Fibroblast of skin of back (primary cell): ENCODE measurements around the gene GPS2.
A peak's percentile ranks its signal among the peaks of the same experiment; 100 is the strongest.

Experiments
- DNase-seq: peaks from one replicate; pipeline ENCODE4 v3.0.0-alpha.2; 2013

GPS2 gene

DNA sequence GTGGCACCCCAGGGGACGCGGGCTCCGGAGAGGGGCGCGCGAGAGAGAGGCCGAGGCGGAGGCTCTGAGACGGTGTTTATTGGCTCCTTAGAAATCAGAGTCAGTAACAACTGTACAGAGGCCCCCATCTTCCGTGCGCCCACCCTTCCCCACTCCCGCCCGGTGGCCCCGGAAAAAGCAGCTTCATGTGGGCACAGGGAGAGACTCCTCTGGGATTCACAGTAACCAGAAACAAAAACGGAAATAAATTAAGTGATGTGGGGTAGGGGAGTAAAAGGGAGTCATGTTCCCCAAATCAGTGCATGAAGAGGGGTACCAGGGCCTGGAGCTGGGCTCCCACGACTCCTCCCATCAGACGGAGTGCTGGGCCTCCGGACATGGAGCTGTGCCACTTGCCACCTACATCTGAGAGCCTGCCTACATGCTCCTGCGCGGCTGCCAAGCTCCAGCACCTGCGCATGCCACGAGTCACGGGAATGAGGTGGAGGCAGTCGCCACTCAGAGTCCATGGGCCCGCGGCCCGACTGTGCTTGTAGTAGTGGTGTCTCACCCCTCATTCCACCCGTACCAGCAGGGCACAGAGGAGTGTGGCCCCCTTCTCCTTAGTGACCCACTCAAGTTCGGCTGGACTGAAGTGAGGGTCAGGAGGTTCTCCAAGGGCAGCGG, 543 bp upstream of the GPS2 start:
- DNase-seq = no peak

DNA sequence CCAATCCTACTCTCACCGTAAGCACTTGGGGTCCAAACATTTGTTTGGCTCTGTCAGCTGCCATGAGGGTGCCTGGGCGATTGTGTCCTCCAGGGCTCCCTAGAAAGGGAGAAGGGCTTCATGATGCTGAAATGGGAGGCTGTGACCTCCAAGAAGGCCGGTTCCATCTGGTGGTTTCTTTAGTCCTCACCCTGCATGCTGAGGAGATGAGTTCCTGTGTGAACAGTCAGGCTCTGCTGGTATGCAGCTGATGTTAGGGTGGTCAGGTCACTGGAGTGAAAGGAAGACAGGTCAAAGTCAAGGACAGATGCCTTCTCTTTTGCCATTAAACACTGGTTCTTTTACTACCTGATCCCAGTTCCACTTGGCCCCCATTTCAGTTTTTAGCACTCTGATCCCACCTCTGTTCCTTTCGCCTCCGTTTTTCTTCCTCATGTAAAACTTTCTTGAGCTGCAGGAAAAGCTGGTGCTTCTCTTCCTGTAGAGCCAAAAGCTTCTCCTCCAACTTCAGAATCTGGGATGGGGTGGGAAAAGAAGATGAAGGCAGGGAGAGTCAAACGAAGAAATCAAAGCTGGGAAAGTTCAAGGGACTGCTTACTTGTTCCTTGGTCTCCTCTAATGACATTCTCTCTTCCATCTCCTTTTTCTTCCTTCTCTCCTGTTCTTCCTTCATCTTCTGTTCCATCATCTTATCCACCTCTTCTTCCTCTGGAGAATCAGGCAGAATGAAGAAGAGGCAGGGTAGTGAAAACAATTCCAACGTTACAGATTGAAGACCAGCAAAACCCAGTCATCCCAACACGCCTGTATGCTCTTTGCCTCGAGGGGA, 1.1 kb downstream of the GPS2 start:
- DNase-seq = peak; percentile 30

DNA sequence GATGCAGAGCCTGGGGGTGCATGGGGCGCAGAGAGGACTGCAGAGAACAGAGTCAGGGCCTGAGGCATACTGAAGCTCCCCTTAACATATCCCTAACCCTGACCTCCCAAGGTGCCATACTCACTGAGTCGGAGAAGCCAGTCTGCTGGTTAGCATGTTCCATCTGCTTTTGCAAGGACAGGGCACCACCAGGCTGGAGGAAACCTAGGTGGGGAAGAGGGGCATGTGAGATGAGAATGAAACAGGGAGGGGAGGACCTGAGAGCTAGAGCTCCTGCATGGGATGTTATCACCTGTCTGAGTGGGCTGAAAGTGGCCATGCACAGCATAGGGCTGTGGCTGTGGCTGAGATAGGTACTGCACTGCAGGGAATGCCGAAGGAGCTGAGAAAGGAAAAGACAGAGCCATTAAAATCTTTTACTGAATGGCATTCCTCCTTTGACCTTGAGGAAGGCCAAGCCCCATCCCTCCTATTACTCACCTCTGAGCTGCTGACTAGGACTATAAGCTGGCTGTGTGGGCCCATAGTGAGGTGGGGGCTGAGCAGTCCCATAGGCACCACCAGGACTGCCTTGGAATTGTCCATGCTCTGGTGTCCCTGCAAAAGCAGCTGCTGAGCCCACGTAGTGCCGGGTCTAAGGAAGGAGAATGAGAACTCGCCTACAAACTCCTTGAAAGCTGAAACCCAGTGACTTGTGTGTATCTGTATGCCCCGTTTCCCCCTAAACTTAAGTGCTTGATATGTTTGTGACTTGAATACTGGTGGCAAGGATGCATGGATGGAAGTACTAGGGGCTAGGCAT, 1.9 kb downstream of the GPS2 start:
- no peak for DNase-seq

DNA sequence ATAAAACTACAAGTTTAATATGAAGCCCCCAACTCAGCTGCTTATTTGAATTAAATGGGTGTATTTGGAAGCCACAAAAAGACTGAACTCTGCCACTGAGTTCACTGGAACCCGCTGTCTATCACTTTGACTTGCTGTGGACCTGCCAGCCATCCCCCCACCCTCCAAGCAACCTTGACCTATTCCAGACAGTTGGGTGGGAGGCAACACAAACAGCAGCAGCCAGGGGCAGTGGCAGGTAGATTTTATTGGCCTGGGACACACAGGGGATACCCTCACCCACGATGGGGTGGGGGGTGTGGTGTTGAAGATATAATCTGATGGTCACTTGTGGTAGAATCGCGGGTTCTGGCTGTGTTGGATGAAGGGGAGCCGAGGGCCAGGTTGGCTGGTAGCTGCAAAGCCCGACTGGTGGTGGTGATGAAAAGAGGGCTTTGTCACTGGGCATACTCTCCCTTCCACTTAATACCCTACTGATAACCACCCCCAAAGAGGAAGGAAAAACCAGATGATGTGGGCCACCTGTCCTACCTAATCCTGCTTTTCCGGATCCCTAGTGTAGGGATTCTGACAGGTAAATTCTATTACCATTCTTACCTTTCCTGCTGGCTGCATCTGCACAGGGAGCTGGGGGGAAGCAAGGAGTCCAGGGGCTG, 2.6 kb downstream of the GPS2 start:
- DNase-seq = no peak

DNA sequence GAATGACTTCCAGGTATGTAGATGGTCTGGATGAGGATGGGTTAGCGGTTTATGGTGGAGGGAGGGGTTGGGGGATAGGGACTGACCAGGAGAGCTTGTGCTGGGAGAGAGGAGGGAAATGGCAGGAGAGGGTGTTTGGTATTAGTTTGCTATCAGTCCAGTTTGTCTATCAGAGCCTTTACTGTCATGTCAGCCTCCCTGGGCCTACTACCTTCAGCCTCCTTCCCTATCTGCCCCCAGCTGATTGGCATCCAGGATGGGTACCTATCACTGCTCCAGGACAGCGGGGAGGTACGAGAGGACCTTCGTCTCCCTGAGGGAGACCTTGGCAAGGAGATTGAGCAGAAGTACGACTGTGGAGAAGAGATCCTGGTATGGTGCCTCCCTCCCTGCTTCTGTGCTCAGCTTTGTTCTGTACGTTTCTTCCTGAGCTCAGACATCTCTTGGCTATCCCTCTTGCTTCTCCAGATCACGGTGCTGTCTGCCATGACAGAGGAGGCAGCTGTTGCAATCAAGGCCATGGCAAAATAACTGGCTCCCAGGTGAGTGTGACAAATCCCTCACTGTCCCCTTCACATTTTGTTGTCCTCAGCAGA, 4.0 kb downstream of the GPS2 start:
- DNase-seq = no peak

DNA sequence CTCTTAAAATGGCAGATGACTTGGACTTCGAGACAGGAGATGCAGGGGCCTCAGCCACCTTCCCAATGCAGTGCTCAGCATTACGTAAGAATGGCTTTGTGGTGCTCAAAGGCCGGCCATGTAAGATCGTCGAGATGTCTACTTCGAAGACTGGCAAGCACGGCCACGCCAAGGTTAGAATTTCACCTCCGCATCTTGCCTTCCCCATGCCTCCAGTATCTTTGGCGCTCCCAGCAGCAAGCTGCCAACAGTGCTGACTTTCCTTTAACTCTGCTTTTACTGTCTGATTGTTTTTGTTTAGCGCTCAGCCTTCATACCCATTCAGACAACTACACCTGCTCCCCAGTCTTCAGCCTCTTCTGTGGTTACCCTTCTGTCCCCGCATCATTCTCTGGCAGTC, 5.5 kb downstream of the GPS2 start:
- DNase-seq = no peak

DNA sequence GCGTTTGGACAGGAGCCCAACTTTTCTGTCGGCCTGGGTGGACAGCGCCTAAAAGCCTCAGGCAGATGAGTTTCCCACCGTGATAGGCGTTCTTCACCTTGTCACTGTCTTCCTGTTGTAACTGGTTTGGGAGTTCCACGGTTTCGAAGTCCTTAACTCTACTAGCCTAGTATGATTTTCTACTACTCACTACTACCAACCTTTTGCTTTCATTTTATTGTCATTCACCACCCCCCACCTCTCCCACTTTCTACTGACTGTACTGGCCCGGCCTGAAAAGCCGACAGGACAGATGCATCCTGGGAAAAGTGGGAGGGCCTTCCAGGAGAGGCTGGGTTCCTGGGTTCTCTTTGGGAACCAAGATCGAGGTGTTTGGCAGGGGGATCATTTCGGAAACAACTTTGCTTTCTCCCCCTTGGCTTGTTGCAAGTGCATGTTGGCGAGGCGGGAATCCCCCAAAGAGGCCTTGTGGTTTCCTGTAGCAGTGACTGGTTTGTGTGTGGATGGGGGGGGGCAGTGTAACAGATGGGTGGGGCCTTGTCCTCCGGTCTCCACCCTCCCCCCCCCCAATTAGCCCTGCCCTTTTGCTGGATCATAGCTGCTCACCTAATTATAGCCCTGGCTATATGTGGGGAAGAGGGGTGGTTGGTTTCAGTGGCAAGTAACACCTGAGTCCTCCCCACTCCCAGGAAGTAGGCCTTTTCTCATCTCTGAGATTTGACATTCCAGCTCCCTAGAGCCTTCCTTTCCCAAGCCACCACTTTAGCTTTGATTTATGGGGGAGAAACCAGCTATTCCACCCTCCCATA, 6.3 kb downstream of the GPS2 start:
- peak; percentile 87 for DNase-seq

DNA sequence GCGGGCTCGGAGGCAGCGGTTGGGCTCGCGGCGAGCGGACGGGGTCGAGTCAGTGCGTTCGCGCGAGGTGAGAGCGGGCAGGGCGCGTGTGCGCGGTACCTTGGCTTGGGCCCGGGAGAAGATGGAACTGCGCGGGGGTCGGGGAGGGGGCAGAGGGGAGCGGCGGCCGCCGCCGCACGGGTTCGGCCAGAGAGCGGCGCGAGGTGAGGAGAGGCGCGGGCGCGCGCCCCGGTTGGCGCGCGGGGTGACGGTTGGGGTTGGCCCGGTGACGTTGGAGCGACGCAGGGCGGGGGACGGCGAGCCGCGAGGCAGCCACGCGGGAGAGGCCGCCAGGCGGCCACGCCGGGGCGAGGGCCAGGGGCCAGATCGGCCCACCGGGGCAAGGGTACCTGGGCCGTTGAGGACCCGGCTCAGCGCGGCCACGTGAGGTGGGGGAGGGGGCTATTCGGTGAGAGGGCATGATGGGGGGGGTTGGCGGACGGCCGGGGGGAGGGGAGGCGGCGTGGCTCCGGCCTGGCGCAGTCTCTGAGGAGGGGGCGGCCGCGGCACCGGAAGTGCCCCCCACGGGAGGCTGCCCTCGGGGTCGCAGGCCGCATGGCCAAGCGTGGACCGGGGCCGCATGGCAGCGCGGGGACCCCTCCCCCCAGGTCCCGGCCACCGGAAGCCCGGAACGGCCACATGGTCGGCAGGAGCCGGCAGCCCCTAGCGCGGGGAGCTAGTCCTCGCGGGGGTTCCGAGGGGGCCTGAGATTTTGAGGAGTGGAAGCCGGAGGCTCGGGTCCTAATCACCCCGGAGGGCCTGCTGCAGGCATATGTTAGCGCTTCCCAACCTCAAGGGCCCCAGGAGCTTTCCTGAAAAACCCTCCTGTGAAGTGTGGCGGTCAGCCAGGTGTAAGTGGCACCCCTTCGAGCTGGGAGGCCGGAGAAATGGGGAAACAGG, 7.2 kb downstream of the GPS2 start:
- peak; percentile 26 for DNase-seq

DNA sequence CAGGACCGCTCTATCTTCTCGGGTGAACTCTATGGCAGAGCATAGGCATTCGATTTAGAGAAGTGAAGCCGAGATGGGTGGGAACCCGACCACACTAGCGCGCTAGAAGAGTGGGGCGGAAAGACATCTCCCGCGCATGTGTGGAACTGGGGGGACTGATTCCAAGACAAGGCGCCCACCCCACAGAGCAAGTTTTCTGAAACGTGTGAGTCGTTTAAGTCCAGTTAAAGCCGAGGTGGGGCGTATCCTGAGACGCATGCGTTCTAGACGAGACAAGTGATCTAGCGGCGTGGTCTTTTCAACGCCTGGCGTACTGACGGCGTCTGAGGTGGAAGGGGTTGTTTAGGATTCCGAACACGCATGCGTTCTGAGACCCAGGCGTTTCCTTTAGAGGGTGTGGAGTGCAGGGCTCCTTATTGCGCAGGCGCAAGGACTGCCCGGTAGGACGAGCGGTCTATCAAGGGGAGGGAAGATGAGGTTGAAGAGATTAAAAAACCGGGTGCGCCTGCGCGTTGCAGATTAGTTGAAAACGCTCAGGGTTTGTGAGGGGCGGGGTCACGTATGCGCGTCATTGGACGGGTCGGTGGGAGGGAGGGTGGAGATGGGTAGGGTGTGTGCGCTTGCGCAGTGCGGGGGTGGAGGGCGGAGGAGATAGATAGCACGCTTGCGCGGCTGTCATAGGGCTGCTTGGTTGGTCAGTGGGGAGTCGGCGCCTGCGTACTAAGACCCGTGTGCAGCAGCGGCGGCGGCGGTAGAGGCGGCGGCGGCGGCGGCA, 8.1 kb downstream of the GPS2 start, which contains the start of gene EIF5A:
EIF5A (plus strand) TSS at position 718 of the 775 bp plus-strand sequence. CDS start 2,008 bp downstream, outside the sequence.
- peak; percentile 100 for DNase-seq

DNA sequence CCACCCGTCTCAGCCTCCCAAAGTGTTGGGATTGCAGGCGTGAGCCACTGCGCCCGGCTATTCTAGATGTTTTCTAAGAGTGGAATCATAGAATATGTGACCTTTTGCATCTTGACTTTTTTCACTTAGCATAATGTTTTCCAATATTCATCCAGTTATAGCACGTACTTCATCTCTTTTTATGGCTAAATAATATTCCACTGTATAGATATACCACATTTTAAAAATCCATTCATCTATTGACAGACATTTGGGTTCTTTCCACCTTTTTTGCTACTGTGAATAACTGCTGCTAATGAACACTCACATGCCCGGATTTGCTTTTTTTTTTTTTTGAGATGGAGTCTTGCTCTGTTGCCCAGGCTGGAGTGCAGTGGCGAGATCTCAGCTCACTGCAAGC, 11.0 kb downstream of the GPS2 start:
- no peak for DNase-seq

DNA sequence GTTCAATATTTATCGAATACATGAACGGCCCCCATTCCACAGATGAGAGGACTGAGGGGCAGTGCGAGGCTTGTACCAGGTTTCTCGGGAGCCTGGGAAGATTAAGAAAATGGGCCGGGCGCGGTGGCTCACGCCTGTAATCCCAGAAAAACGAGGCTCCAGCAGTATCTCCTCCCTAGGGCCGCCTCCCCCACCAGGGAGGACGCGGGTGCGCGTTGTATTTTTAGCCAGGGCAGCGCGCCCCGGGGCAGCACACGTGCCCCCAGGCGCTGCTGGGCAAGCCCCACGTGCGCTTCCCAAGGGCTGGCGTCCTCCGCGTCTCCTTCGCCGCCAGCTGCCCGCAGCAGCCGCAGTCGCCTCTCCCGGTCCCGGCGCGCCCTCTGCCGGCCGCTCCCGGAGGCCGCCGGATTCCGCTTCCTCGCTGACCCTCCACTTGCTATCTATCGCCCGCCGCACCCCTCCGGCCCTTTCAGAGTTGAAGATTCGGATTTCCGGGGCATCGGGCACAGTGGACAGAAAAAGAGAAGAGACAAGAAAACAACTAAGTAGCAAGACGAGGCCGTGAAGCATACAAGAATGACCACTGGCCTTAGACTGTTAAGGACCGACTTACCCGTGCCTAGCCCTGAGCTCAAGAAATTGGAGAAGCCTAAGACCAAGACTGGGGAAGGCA, 18.8 kb downstream of the GPS2 start:
- peak; percentile 78 for DNase-seq

DNA sequence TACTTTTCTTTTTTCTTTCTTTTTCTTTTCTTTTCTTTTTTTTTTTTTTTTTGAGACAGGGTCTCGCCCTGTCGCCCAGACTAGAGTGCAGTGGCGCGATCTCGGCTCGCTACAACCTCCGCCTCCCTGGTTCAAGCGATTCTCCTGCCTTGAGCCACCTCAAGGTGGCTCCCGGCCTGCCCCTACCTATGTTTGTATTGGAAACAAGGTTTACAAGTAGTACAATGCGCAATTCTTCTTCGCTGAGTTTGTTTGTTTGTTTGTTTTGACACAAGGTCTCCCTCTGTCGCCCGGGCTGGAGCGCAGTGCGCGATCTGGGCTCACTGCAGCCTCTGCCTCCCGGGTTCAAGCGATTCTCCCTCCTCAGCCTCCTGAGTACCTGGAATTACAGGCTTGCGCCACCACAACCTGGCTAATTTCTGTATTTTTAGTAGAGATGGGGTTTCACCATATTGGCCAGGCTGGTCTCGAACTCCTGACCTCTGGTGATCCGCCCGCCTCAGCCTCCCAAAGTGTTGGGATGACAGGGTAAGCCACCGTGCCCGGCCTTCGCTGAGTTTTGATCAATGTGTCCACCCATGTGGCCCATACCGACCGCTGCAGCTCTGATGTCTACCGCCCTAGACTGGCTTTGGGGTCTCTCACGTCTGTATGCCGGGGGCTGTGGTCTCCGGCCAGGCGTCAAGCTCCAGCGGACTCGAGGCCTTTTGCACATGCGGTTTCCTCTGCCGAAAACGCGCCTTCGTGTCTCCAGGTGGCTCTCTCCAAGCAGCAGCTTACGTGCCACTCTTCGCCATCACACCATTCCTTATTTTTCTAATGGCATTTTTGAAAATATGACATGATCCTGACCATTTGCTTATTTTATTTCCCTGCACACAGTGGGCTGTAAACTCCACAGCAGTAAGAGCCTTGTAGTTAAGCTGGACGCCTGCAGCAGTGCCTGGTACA, 19.7 kb downstream of the GPS2 start:
- DNase-seq = no peak

DNA sequence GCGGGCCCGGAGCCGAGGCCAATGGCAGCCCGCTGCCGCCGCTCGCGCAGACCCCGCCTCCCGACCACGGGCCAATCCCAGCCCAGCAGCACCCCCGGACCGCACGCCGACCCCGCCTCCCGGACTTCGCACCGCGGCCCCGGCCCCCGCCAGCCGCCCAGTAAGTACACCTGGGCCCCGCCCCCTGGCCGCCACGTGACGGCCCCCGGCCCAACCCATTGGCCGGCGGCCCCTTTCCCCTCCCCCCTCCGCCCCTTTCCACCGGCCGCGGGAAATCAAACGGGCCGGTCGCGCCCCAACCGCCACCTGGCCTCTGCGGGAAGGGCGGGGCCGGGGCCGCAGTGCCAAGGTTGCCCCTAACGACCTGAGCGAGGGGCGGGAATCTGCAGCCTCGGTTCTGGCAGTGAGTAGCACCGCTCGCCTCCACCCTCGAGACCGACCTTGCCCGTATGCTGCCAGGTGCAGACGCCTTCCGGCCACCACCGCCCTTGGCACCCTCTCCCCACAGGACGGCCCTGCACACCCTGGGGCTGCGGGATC, 20.5 kb downstream of the GPS2 start, which contains the start of gene YBX2:
YBX2 (minus strand) TSS at position 26 of the 540 bp plus-strand sequence. CDS start 139 bp downstream, outside the sequence.
- DNase-seq = peak; percentile 36

DNA sequence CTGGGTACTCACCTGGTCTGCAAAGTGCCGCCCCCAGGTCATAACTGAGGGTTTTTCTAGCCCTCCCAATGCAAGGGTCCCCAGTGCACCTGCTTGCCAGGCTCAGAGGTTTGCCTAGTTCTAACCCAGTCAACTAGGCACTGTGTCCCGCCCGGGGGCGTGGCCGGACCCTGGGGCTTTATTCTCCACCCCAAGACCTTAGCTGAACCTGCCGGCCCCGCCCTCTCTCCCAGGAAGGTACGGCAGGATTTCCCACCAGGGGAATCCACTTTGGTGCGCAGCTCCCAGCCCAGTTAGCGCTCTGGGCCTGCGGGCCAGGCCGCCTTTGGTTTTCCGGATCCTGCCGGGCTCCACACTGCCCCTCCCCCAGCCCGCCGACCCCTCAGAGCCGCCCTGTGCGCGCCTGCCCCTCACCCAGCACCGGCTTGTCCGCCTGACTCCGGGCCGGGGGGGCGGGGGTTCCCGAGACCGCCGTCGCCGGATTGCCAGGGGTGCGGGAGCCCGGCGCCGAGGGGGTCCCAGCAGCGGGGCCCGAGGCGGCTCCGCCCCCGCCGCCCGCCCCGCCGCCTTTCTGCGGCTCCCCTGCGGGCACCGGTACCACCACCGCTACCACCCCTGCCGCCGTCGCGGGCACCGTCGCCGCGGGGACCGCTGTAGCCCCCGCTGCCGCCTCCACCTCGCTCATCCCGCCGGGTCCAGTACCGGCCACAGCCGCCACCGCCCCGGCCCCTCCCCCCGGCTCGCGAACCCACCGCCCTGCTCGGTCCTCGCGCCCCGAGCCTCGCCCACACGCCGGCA, 21.1 kb downstream of the GPS2 start:
- DNase-seq = no peak

DNA sequence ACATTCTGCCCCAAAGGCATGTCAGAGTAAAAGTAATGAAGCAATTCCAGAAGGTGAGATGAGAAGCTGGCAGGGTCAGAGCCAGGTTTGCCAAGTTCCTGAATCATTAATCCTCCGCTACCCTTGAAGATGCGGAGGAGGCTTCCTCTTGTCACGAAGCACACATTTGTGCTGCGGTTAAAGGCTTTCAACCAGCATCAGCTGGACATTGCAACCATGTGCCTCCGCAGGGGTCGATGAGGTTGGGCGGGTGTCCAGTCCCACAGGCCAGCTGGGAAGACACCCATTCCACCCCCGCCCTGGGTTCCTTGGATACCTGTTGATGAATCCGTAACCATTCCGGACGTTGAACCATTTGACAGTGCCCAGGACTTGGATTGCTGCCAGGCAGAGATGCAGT, 22.0 kb downstream of the GPS2 start:
- no peak for DNase-seq

DNA sequence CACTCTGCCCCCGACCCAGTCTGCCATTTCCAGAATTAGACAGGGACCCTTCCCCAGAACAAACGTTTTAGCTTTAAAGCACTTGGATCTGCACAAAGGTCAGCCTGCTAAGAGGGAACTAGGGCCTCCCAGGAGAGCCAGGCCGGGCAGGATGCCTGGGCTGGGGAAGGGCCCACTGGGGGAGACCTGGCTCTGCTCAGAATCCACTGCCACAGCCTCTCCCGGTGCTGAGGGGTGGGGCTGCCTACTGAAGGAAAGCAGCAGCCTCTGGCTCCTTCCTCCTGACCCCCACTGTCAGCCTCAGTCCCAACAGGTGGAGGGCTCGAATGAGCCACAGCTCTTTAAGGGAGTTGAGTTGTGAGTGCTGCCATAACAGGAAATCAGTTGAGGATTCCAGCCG, 22.4 kb downstream of the GPS2 start:
- no peak for DNase-seq
